KOPT-K1 (cell line): ENCODE results near the gene NOL11.
A peak's percentile ranks its signal among the peaks of the same experiment; 100 is the strongest.
"Not testable (repeated sequence)": the region's sequence is repeated elsewhere in the genome, so short reads cannot be mapped to it uniquely, and the experiment has no call there.

Experiments
- H3K27ac ChIP-seq: fragments of 200-600 bp; sonication (generic); 2 replicates; pipeline ENCODE4 v1.5.1; 2016; ENCODE audit warnings: antibody characterized with exemption, mild to moderate bottlenecking, low read depth, low read length; ENCODE audit not compliant: poor library complexity, severe bottlenecking
- H3K36me3 ChIP-seq: fragments of 200-600 bp; sonication (generic); 2 replicates; pipeline ENCODE4 v1.5.1; 2017; ENCODE audit warnings: antibody characterized with exemption, mild to moderate bottlenecking, low read length, moderate library complexity; ENCODE audit not compliant: insufficient read depth
- H3K9me3 ChIP-seq: fragments of 200-600 bp; sonication (generic); 2 replicates; pipeline ENCODE4 v1.5.1; 2017; ENCODE audit warnings: antibody characterized with exemption, low read length, mild to moderate bottlenecking; ENCODE audit not compliant: insufficient read depth, poor library complexity, severe bottlenecking

NOL11 gene

GRCh38 chr17:67693811-67694210 is 23.9 kb upstream of the NOL11 start:
- H3K27ac ChIP-seq = no peak overlapping the region
- H3K9me3 ChIP-seq = no peaks in the 10 kb centered on the region
- no peaks in the 10 kb centered on the region for H3K36me3 ChIP-seq

DNA sequence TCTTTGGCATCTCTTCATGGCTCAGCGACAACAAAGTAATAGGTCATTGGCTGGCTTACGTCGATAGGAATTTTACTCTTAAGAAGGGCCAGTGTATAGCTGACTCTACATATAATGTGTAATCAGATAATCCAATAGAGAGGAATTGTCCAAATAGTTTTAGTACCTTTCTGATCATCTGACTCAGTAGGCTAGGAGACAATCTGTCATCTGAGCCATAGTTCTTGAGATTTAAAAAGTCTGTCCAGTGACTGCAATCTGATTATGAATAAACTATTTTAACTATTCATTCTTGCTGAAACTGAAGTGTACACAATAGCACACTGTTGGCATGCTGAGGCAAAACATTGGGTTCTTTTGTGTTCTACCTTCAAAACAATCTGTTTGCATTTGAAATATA is 21.4 kb upstream of the NOL11 start:
- no peak overlapping the region for H3K27ac ChIP-seq
- H3K36me3 ChIP-seq = no peaks in the 10 kb centered on the region
- no peaks in the 10 kb centered on the region for H3K9me3 ChIP-seq

GRCh38 chr17:67696853-67697498 is 20.8 kb upstream of the NOL11 start:
- Histone ChIP-seq H3K36me3 (no peaks in the 10 kb centered on the region), H3K27ac (no peak overlapping the region), H3K9me3 (no peaks in the 10 kb centered on the region)

- Histone ChIP-seq H3K27ac (no peak overlapping the region), H3K9me3 (no peaks in the 10 kb centered on the region), H3K36me3 (no peaks in the 10 kb centered on the region)
Observed at GRCh38 chr17:67700037-67700724, 17.6 kb upstream of the NOL11 start.

GRCh38 chr17:67700725-67701119 is 17.0 kb upstream of the NOL11 start:
- H3K27ac ChIP-seq = no peak overlapping the region
- no peaks in the 10 kb centered on the region for H3K36me3 ChIP-seq
- no peaks in the 10 kb centered on the region for H3K9me3 ChIP-seq

- H3K36me3 ChIP-seq, H3K27ac ChIP-seq, H3K9me3 ChIP-seq: not testable (repeated sequence)
Observed at GRCh38 chr17:67702861-67703260, 14.9 kb upstream of the NOL11 start.

- H3K36me3 ChIP-seq = no peaks in the 10 kb centered on the region
- no peak overlapping the region for H3K27ac ChIP-seq
Observed at GRCh38 chr17:67707442-67707841, 10.3 kb upstream of the NOL11 start.

GRCh38 chr17:67708378-67708777 is 9.4 kb upstream of the NOL11 start:
- no peaks in the 10 kb centered on the region for H3K36me3 ChIP-seq
- H3K9me3 ChIP-seq = no peaks in the 10 kb centered on the region
- H3K27ac ChIP-seq = no peak overlapping the region

More at GRCh38 chr17:67707442-67707841, 10.3 kb upstream of the NOL11 start:
- no peaks in the 10 kb centered on the region for H3K9me3 ChIP-seq

GRCh38 chr17:67711916-67712315 is 5.8 kb upstream of the NOL11 start:
- Histone ChIP-seq H3K27ac (no peak overlapping the region), H3K9me3 (no peaks in the 10 kb centered on the region), H3K36me3 (no peaks in the 10 kb centered on the region)

GRCh38 chr17:67712375-67712774 is 5.4 kb upstream of the NOL11 start:
- Histone ChIP-seq H3K36me3 (no peaks in the 10 kb centered on the region), H3K9me3 (no peaks in the 10 kb centered on the region), H3K27ac (no peak overlapping the region)

GRCh38 chr17:67713169-67713568 is 4.6 kb upstream of the NOL11 start:
- Histone ChIP-seq H3K36me3 (no peaks in the 10 kb centered on the region), H3K27ac (no peak overlapping the region), H3K9me3 (no peaks in the 10 kb centered on the region)

DNA sequence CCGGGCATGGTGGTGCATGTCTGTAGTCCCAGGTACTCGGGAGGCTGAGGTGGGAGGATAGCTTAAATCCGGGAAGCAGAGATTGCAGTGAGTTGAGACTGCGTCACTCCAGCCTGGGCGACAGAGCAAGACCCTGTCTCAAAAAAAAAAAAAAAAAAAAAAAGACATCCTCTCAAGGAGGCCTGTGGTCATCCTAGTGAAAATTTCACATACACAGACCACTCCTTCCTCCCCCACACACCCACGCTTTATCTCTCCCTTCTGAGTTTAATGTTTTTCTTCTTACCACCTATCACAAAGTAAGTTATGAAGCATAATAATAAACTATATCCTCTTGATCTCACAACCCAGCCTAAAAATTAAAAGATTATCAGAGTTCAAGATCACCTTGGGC is 1.3 kb upstream of the NOL11 start:
- peak overlapping the region; percentile 89 for H3K27ac ChIP-seq

GRCh38 chr17:67717192-67717623 is 528 bp upstream of the NOL11 start:
- peaks cover 31% of the 10 kb centered on the region for H3K36me3 ChIP-seq
- H3K27ac ChIP-seq = peak overlapping the region; percentile 89
- no peaks in the 10 kb centered on the region for H3K9me3 ChIP-seq

More for the DNA sequence above, 1.3 kb upstream of the NOL11 start:
- Histone ChIP-seq H3K36me3 (peaks cover 23% of the 10 kb centered on the region), H3K9me3 (no peaks in the 10 kb centered on the region)

GRCh38 chr17:67718325-67718941 is 697 bp downstream of the NOL11 start:
- Histone ChIP-seq H3K27ac (peak overlapping the region; percentile 89), H3K36me3 (peaks cover 43% of the 10 kb centered on the region), H3K9me3 (no peaks in the 10 kb centered on the region)

DNA sequence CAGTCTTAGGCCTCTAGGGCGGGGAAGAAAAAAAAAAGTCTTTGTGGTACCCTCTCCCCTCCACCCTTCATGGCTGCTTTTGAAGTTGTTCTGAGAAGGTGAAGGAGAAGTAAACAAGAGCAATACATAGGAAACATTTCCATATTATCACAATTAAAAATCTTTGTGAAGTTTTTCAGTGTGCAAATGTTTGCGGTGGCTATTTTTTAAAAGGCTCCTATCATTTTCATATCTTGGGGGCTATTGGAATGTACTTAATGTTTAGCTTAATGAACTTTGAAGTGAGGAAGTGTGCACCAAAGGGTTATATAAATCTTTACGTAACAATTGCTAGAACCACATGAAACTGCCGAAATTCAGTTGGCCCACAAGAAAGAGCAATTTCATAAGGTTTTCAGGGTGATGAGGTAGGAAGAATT is 7.6 kb downstream of the NOL11 start:
- H3K36me3 ChIP-seq = peaks cover 98% of the 10 kb centered on the region
- H3K27ac ChIP-seq = peak overlapping the region; percentile 55
- no peaks in the 10 kb centered on the region for H3K9me3 ChIP-seq
